GM13977 (cell line): ENCODE data around the gene SYS1.

ENCODE experiments used
- DNase-seq: peaks from one replicate; pipeline ENCODE4 v3.0.0; 2012; ENCODE audit warnings: low spot score
- CTCF ChIP-seq: IDR thresholded peaks from 2 replicates; pipeline ENCODE4 v1.5.1; 2012; ENCODE audit warnings: mild to moderate bottlenecking, control low read depth; ENCODE audit not compliant: insufficient read depth; ENCODE audit errors: extremely low read depth, missing control alignments
- in situ Hi-C: fragments of 300-500 bp; cut with MboI; formaldehyde crosslinking; loops from one replicate; pipeline ENCODE4 v1.12.0; 2022; ENCODE audit warnings: low sequenced_read_pairs, low pct_unique_long_range_greater_than_20kb, mixed read lengths, inconsistent platforms; ENCODE audit not compliant: unreplicated experiment

Gene SYS1

DNA sequence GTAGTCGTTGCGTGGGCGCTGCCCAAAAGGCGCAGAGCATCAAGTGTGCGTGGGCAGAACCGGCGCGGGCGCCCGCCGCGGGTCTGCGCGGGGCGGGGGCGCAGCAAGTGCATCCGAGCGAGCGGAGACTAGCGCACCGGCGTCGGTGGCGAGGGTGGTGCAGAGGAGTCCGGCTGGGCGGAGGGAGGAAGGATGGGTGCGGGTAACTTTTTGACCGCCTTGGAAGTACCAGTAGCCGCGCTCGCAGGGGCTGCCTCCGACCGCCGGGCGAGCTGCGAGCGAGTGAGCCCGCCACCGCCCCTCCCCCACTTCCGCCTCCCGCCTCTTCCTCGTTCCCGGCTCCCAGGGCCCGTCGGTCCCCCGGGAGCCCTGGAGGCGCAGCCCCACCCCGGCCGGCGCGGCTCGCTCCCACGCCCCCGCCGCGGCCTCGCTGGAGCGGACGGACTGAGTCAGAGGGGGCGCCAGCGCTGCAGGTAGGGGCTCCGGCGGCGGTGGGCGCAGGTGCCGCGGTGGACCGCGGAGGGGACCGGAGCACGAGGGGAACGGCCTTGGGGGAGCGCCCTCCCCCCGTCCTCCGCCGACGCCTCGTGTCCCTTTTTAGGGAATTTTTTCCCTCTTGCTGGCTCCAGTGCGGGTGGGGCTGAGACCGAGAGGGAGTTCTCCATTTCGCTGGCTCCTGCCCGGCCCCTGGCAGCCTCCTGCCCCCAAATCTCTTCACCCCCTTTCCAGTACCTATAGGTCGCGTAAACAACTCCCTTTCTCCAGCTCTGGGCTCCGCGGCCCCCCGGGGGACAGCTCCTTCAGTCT lies 43.5 kb downstream of the SYS1 start:
- peak; percentile 62 for DNase-seq
- in situ Hi-C loops = no loop called here
- TF ChIP-seq CTCF = peak; percentile 24

GRCh38 chr20:45407067-45407745 lies 44.2 kb downstream of the SYS1 start:
- TF ChIP-seq CTCF = no peak
- DNase-seq = peak; percentile 33
- in situ Hi-C loops = no loop called here

DNA sequence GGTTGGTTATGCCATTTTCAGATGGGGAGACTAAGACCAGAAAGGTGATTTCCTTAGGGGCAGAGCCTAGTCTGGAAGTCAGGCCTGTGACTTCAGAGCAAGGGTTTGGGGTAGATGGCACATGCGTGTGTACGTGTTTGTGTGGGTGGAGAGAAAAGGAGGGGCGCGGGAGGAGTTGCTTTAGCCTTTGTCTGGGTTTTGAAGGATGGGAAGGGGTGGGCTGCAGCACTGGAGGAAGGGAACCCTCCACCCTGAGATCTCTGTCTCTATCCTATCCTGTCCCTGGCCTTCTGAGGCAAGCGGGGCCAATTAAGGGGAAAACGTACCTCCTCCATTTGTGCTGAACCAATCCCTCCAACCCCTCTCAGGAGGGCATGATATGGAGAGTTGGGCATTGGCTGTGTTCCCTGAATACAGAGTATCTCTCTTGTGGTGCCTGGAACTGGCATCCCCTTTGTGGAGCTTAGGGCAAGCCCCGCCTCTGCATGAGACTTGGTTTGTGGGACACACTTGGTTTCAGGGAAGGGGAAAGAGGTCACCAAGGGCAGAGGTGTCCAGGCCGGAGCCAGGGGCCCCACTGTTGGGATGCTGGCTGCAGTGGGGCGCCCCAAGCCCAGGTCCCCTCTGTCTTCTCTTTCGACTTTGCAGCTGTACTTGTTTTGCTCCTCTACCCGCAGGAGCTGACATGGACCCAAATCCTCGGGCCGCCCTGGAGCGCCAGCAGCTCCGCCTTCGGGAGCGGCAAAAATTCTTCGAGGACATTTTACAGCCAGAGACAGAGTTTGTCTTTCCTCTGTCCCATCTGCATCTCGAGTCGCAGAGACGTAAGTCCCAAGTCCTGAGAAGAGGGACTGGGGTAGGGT lies 45.1 kb downstream of the SYS1 start, which contains the start of gene DBNDD2:
TSS of gene DBNDD2 (plus strand) at position 507 of the 863 bp plus-strand sequence. CDS start at position 686, 179 bp downstream.
- TF ChIP-seq CTCF = no peak
- DNase-seq = peak; percentile 32
- in situ Hi-C loops = no loop called here

GRCh38 chr20:45408646-45409213 lies 45.8 kb downstream of the SYS1 start:
- in situ Hi-C loops = no loop called here
- TF ChIP-seq CTCF = no peak
- peak; percentile 36 for DNase-seq

GRCh38 chr20:45409521-45410272 lies 46.7 kb downstream of the SYS1 start:
- no peak for TF ChIP-seq CTCF
- no peak for DNase-seq
- in situ Hi-C loops = no loop called here
